GM12801 (cell line): ENCODE results near the gene C10orf67.

Experiments used
- TF ChIP-seq, protein P1 (sequence below): IDR thresholded peaks from one replicate; pipeline ENCODE4 v1.5.1; 2011; ENCODE audit warnings: control low read depth; ENCODE audit not compliant: insufficient read length; ENCODE audit errors: extremely low read depth

The C10orf67 gene

DNA sequence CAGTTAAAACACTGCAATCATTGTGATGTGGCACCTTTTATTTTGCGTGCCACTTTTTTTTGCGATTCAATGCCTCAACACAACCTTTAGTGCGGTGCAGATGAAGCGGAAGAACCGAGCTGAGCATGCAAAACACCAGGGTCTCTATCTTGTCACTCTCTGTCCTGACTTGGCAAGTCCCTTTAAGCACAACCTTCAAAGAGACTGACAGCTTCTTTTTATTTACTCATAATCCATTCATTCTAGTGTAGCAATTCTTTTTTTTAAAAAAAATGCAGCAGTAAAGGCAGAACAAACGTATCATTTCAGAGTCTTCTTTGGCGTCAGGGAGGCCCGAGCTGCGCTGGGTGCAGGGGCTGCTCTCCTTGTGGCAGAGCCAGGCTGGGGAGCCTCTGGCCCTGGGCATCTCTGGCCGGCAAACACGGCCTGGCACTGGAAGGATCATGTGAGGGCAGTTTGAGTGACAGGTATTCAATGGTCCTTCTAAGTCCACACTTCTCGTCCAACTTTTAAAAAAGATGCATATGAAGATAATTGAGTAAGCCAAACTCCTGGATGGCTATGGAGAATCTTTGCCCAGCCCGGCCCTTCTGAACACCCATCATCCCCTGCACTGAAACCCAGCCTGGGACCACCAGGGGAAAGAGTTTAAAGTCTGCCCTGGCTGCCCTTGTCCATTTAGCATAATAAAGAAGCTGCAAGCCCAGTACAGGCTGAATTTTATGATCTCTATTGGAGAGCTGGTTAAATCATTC is 148.6 kb downstream of the C10orf67 start:
- TF ChIP-seq, protein P1, sequence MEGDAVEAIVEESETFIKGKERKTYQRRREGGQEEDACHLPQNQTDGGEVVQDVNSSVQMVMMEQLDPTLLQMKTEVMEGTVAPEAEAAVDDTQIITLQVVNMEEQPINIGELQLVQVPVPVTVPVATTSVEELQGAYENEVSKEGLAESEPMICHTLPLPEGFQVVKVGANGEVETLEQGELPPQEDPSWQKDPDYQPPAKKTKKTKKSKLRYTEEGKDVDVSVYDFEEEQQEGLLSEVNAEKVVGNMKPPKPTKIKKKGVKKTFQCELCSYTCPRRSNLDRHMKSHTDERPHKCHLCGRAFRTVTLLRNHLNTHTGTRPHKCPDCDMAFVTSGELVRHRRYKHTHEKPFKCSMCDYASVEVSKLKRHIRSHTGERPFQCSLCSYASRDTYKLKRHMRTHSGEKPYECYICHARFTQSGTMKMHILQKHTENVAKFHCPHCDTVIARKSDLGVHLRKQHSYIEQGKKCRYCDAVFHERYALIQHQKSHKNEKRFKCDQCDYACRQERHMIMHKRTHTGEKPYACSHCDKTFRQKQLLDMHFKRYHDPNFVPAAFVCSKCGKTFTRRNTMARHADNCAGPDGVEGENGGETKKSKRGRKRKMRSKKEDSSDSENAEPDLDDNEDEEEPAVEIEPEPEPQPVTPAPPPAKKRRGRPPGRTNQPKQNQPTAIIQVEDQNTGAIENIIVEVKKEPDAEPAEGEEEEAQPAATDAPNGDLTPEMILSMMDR, result no peak

DNA sequence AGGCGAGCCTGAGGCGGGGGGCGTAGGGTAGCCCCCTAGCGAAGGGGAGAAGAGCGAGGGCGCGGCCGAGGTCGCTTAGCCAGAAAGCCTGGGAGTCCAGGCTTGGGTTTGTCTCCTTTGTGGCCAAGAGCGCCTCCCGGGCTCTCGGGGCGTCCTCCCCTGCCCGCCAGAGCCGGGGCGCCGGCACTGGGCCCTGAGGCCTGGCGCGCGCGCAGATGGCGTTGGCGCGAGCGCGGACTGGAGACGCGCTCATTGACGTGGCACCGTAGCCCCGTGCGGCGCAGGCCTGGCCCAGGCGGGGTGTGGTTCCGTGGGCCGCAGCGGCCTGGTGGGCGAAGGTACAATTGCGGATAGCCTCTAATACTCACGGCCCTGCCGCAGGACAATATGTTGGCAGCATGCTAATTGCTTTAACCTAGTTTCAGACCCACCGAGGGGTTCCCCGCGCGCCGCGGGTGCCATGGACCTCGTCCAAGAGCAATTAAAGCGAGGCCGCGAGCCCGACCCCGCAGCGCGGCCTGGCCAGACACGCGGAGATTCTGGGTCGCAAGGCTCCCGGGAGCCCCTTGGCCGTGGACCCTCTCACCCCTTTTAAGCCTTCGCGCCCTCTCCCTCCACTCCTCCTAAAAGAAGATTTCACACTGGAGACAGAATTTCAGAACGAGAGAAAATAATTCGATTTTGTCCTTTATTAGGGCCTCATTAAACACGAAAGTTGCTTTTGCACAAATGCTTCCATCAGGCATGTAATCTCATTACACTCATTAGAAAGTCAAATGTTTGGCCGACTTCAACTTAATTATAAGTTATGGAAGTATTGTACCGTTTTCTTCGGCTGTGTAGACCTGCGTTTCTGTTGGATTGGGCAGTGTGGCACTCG is 149.4 kb downstream of the C10orf67 start:
- TF ChIP-seq, protein P1, result no peak

DNA sequence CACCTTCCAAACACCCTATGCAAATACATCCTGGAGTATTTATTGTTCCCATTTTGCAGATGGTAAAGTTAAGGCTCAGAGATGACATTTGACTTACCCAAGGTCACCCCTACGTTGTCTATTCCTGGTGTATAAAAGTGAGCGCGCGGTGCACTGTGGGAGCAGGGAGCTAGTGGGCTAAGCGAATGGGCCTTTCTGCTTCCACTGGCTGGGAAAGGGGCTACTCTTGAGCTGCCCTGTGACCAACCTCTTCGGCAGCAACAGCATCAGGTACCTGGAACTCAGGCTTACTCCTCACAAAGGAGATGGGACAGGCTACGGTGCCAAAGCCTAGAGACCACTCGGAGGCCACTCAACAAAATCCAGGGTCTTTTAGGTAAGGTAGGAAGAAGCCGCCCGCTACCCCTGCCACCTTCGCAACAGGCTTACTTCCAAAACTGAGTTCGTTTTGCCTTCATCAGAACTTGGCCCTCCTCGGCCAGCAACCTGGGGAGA is 150.1 kb downstream of the C10orf67 start:
- TF ChIP-seq, protein P1, result no peak

DNA sequence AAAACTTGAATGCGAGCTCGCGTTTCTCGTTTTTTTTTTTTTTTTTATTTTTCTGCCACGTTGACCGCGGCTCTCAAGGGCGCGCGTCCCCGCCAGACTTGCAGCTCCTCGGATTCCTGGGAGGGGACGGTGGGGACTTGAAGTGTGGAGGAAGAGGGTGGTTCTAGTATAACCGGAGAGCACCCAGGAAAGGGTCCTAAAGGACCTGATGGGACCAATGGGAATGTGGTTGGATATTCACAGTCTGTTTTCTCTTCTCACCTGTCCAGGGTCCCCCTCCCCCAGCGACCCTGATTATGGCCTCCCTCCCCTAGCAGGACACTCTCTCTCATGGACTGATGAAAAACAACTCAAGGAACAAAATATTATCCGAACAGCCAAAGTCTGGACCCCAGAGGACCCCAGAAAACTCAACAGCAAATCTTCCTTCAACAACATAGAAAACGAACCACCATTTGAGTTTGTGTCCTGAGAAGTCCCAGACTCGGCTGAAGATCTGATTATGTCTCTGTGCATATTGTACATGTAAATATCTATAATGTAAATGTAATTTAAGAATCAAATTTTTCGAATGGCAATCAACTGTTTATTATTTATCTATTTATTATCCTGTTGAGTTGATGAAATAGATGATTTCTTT is 151.0 kb downstream of the C10orf67 start:
- TF ChIP-seq, protein P1, result no peak

DNA sequence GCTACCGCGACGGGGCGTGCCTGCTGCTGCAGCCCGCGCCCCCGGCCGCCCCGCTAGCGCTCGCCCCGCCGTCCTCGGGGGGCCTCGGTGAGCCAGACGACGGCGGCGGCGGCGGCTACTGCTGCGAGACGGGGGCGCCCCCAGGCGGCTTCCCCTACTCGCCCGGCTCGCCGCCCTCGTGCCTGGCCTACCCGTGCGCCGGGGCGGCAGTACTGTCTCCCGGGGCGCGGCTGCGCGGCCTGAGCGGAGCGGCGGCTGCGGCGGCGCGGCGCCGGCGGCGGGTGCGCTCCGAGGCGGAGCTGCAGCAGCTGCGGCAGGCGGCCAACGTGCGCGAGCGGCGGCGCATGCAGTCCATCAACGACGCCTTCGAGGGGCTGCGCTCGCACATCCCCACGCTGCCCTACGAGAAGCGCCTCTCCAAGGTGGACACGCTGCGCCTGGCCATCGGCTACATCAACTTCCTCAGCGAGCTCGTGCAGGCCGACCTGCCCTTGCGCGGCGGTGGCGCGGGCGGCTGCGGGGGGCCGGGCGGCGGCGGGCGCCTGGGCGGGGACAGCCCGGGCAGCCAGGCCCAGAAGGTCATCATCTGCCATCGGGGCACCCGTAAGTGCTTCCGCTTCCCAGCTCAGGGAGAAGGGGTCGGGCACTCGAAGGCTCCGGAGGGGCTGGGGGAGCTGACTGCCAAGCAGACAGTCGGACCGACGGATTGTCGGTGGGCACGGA is 151.7 kb downstream of the C10orf67 start:
- TF ChIP-seq, protein P1, result no peak

DNA sequence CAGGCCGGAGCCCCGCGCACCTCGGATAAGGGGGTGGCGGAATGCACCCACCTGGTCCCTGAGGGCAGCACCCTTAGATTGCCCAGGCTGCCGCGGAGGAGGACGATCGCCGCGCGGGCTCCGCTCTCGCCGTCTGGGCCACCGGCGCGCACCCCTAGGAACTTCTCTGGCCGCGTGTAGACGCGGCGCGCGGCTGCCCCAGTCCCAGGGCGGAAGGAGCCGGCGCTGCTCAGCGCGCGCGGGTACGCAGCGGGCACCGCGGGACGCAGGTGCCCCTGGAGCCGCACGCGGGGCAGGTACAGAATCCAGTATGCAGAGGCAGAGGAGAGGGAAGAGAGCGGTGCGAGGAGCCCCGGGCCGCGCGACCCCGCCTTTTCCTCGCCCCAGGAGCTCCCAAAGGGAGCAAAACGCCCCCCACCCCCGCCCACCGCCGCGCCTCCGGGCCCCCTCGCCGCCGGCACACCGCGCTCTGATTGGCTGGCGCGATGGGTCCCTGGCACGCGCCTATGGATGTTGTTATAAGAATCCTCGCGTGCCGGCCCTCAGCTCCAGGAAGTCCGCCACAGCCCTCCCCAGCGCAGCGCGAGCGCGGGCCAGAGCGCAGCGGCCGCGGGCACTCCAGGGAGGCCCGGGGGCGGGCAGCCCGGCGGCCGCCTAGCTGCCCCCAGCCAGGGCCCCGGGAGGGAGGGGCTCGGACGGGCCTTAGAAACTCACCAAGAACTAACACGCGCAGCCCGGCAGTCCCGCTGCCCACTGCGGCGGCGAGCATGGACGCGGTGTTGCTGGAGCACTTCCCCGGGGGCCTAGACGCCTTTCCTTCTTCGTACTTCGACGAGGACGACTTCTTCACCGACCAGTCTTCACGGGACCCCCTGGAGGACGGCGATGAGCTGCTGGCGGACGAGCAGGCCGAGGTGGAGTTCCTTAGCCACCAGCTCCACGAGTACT is 152.6 kb downstream of the C10orf67 start, which contains the start of gene PTF1A:
TSS of gene PTF1A (plus strand) at position 549 of the 948 bp plus-strand sequence. CDS start at position 768, 219 bp downstream.
- TF ChIP-seq, protein P1, result no peak
